Prostate gland (tissue), 2 donors: Measurements from ENCODE around the gene XPNPEP2.

Experiments used
- CTCF ChIP-seq, 4 experiments: fragments of 200-600 bp in 2 of 4; fragments of 450-650 bp in 2 of 4; sonication (generic) in 2 of 4; IDR thresholded peaks; 1 replicate in 3 of 4; 2 replicates in 1 of 4; pipeline ENCODE4 v1.5.1; 2016 to 2019; ENCODE audit warnings: antibody characterized with exemption in 4 of 4, mild to moderate bottlenecking in 2 of 4, moderate library complexity in 2 of 4
- POLR2A ChIP-seq: fragments of 450-650 bp; IDR thresholded peaks from one replicate; pipeline ENCODE4 v1.6.1; 2016; ENCODE audit warnings: antibody characterized with exemption, mild to moderate bottlenecking
- POLR2AphosphoS5 ChIP-seq: sonication (generic); formaldehyde crosslinking; IDR thresholded peaks from one replicate; pipeline ENCODE4 v1.6.1; 2017; ENCODE audit warnings: antibody characterized with exemption

GRCh38 chrX:129793604-129794191, 54.9 kb downstream of the XPNPEP2 start:
- TF ChIP-seq CTCF (IDR thresholded peaks at IDR 0.05) (no peak), POLR2A (no peak), POLR2AphosphoS5 (no peak)
